Stimulated activated CD8-positive, alpha-beta memory T cell treated with anti-CD3 and anti-CD28 coated beads, Interleukin-12 subunit alpha, Interleukin-12 subunit beta, amount 100 ng/mL, for 1 hour (primary cell): ENCODE measurements around the gene MAPK7.

Experiments used
- DNase-seq: peaks from one replicate; pipeline ENCODE4 v3.0.0-alpha.2; 2020; ENCODE audit warnings: low read depth

The MAPK7 gene

GRCh38 chr17:19380481-19381301 is 2.4 kb downstream of the MAPK7 start:
- DNase-seq: no peak

DNA sequence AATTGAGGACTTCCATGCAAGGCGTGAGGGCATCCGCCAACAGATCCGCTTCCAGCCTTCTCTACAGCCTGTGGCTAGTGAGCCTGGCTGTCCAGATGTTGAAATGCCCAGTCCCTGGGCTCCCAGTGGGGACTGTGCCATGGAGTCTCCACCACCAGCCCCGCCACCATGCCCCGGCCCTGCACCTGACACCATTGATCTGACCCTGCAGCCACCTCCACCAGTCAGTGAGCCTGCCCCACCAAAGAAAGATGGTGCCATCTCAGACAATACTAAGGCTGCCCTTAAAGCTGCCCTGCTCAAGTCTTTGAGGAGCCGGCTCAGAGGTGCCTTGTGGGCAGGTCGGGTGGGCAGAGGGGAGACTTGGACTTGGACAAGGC is 3.1 kb downstream of the MAPK7 start:
- no peak for DNase-seq

- DNase-seq: no peak
Measured at GRCh38 chr17:19381741-19382444, 3.6 kb downstream of the MAPK7 start.

DNA sequence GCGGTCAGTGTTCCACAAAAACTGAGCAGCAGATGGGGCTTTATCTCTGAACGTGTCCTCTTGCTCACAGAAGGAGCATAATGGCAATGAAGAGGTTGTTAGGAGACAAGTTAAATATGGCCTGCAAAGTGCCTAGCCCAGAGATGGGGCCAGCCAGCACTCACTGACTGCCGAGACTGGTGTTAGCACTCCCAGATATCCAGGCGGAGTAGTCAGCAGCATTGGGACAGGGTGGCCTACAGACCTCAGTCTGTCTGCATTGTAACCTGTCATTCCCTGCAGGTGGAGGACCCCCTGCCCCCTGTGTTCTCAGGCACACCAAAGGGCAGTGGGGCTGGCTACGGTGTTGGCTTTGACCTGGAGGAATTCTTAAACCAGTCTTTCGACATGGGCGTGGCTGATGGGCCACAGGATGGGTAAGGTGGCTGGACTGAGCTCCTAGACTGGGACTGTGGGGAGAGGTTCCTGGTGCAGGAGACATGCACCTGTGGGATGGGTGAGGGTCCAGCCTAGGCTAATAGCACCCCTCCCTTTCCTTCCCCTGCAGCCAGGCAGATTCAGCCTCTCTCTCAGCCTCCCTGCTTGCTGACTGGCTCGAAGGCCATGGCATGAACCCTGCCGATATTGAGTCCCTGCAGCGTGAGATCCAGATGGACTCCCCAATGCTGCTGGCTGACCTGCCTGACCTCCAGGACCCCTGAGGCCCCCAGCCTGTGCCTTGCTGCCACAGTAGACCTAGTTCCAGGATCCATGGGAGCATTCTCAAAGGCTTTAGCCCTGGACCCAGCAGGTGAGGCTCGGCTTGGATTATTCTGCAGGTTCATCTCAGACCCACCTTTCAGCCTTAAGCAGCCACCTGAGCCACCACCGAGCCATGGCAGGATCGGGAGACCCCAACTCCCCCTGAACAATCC is 4.5 kb downstream of the MAPK7 start:
- DNase-seq: no peak

DNA sequence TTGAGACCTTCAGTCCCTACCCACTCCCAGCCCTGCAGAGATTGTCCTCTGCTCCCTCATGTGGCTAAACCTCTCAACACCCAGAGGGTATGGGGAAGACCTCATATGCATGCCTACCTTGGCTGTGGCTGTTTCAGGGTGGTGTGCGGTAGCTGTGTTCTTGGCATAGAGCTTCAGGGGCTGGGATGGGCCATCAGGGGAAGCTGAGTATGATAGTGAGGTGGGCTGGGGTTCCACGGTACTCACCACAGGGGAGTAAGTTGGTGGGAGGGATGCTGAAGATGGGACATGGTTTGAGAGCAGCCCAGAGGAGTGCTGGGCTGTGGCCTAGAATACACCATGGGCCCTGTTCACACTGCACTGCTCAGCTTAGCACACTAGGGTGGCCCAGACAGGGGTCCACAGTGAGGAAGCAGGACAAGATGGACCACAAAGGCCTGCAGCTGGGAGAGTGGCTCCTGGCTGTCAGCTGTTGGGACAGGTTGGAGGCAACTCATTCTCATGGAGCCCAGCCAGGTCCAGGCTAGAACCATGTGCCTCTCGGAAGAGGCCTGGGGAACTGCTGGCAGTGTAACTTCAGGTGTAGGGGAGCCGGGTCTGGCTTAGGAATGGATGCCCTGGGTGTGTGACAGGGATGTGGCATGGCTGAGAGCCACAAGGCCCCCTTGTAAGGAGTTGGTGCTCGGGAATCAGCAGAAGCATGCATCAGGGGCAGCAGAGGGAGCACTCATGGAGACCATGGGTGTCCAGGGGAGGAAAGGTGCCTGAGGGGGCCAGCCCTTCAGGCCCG is 5.6 kb downstream of the MAPK7 start:
- DNase-seq: no peak

GRCh38 chr17:19384723-19385391 is 6.6 kb downstream of the MAPK7 start:
- no peak for DNase-seq

DNA sequence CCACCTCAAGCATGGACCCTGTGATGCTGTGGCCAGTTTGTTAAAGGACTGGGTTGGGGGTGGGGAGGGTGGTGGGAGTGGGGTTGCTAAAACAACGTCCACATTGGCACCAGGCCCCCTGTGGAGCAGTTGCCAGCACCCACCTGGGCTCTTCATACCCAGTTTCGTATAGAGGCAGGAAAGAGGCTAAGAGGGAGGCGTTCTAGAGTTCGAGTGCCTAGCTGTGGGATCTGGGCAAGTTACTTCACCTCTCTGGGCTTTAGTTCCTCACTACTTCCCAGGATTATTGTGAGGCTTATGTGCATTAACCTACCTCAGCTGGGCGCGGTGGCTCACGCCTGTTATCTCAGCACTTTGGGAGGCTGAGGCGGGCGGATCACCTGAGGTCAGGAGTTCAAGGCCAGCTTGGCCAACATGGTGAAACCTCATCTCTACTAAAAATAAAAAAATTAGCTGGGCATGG is 7.3 kb downstream of the MAPK7 start:
- no peak for DNase-seq

DNA sequence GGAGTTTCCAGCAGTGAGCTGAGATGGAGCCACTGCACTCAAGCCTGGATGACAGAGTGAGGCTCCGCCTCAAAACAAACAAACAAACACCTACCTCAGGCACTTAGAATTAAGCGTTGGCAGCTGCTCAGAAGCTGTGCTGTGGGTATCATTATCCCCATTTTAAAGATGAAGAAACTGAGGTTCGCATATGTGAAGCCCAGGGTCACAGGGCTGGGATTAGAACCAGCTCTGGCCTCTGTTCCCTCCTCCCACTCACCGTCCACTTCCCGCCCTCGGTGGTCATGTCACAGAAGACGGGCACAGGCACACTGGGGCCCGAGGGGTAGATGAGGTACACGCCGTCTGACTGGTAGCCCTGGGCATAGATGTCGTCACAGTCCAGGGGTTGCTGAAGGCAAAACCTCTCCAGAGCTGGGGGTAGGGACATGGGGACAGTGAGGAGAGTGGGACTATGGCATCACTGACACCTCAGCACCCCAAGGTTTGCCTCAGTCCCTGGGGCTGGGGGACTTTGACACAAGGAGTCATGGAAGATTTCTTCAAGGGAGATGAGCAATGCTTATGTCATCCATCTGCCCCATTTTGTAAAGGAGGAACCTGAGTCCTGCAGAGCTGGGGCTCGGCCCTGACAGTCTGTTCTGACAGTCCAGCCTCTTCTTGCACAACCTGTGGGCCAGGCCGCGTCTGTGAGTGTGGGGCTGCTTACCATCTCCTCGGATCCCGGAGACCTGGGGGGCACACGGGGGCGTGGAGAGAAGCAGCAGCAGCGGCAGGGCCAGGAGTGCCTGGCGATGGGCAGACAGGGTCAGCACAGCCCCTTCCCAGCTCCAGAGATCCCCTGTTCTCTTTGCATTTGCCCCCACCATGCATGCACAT is 8.0 kb downstream of the MAPK7 start:
- DNase-seq: no peak

DNA sequence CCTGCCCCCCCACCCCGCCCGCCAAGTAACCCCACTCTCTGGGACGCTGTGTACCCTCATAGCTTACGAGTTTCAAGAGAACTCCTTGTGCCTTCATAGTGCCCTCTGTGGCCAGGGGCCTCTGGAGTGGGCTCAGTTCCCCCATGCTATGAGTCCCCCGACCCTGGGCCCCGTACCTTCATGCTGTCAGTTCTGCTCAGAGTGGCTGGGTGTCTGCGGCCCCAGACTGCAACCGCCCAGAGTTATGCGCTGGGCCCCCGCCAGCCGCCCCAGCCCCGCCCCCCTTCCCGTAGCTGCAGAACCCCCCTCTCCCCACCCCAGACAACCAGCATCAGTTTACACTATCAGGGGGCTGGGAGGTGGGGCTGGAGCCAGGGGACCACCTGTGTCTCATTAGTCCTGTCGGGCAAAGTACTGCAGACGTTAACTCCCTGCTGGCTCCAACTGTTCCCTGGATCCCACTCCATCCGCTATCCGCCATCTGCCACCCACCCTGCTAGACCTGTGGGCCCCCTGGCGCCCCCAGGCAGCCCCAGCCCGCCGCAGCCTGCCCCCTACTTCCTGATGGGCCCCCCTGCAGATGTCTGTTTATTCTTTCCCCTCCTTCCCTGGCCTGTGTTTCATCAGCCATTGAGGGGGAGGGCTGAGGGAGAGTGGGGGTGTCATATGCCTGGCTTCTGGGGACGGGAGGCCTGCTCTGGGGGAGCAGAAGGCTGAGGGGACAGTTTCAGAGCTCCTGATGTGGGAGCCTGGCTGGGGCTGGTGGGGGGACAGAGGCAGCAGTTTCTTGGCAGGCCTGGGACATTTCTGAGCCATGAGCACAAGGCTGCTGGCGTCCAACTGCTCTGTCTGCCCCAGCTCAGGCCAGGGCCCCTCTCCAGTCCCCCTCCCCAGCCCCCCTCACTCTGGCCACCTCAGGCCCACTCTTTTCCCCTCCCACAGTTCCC is 8.9 kb downstream of the MAPK7 start, which contains the start of gene MFAP4:
Gene MFAP4 (minus strand): TSS at position 217 of the 947 bp plus-strand sequence. CDS start 35 bp downstream, at position 182.
- no peak for DNase-seq

- no peak for DNase-seq
Measured at GRCh38 chr17:19387921-19388521, 9.7 kb downstream of the MAPK7 start.

GRCh38 chr17:19388791-19389785 is 10.8 kb downstream of the MAPK7 start:
- DNase-seq: no peak

- DNase-seq: no peak
Measured at GRCh38 chr17:19390951-19391350, 12.7 kb downstream of the MAPK7 start.

DNA sequence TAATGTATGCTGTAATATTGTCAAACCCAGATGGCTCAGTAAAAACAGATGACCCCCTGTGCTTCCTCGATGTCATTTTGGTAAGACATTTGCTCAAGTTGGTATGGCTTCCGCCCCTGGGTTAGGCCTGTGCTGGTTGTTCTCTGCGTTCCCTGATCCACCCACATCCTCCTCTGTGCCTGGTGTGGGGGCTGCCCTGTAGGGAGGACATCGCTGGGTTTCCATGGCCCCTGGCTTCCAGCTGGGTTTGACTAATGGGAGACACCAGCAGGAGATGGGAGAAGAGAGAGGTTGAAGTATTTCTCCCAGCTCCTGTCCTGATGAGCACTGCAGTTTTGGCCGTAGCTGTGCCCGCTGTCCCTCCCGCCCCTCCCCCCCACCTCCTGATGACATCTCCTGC is 13.1 kb downstream of the MAPK7 start:
- no peak for DNase-seq

- no peak for DNase-seq
Measured at GRCh38 chr17:19392303-19392702, 14.0 kb downstream of the MAPK7 start.

DNA sequence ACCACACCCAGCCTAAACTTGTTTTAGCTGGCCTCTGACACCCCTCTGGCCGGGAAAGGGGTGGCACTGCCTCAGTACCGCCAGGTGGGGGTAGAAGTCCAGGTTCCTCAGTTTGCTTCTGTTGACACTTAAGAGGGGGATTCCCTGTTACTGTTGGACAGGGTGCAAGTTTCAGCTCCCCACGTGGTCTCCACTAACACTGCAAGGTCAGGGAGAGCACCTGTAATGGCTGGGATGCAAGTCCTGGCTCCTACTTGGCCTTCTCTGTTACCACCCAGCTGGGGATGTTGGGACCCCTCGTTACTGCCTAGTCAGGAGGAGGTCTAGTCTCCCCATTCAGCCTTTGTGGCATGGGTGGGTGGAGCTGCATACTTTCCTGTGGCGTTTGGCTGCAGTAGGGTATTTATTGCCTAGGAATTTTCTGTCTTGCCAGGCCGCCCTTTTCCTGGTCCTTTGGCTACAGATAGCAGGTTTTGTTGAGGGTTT is 19.3 kb downstream of the MAPK7 start:
- no peak for DNase-seq

DNA sequence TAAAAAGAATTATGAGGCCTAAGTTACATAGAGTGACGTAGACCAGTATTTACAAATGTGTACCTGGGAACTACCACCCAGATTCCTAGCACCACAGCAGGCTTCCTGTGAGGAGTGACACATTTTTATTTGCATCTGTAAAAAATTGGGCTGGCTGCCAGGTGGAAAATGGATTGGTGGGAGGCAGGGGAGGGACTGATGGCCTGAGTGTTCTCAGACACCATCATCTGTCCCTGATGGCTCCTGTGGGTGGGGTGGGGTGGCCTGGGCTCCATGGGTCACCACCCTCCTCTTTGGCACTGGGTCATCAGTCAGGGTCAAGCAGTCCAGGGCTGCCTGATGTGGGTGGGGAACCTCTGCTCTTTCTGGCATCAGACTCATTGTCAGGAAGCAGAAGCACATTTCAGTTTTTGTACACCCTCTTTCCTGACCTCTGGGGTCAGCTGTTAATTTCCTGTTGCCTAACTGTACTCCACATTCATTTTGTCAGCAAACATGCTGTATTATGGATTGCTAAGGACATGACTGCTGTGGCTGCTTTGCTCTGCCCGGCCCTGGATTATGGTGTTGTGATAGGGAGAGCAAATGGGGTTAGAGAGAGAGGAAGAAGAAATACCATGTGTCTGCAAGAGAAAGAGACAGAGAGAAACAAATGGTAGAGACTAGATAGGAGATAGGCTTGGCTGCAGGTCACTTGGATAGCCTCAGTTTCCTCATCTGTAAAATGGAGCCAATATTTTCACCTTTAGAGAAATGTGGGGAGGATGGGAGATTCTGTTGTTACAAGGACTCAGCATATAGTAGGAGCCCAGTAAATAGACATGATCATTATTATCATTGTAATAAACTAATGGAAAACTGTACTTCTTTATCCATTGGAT is 20.2 kb downstream of the MAPK7 start:
- no peak for DNase-seq
